ENCODE measurements around the gene RAD54L2.

RAD54L2 gene, protein sequence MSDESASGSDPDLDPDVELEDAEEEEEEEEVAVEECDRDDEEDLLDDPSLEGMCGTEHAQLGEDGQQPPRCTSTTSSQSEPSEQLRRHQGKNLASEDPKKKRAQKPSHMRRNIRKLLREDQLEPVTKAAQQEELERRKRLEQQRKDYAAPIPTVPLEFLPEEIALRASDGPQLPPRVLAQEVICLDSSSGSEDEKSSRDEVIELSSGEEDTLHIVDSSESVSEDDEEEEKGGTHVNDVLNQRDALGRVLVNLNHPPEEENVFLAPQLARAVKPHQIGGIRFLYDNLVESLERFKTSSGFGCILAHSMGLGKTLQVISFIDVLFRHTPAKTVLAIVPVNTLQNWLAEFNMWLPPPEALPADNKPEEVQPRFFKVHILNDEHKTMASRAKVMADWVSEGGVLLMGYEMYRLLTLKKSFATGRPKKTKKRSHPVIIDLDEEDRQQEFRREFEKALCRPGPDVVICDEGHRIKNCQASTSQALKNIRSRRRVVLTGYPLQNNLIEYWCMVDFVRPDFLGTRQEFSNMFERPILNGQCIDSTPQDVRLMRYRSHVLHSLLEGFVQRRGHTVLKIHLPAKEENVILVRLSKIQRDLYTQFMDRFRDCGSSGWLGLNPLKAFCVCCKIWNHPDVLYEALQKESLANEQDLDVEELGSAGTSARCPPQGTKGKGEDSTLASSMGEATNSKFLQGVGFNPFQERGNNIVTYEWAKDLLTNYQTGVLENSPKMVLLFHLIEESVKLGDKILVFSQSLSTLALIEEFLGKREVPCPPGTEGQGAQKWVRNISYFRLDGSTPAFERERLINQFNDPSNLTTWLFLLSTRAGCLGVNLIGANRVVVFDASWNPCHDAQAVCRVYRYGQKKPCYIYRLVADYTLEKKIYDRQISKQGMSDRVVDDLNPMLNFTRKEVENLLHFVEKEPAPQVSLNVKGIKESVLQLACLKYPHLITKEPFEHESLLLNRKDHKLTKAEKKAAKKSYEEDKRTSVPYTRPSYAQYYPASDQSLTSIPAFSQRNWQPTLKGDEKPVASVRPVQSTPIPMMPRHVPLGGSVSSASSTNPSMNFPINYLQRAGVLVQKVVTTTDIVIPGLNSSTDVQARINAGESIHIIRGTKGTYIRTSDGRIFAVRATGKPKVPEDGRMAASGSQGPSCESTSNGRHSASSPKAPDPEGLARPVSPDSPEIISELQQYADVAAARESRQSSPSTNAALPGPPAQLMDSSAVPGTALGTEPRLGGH (N-terminal part only)

GRCh38 chr3:51538459-51539290 lies at the start of gene RAD54L2:
TSS of gene RAD54L2 (plus strand) at chr3:51538719. CDS start at chr3:51590421, 51,702 bp downstream.
- TF ChIP-seq EZH2 (IDR thresholded peaks at IDR 0.05), result no peak
- TF ChIP-seq POLR2AphosphoS5 (IDR thresholded peaks at IDR 0.05; ENCODE audit: borderline replicate concordance, low read depth, low read length), result peak; percentile 47
- Histone ChIP-seq H3K4me3 (peak within 1 kb of the TSS; percentile 86), H3K36me3 (ENCODE audit: insufficient read depth, low read length) (no peaks in the 10 kb centered on the region), H3K9me3 (ENCODE audit: low read depth, low read length) (no peaks in the 10 kb centered on the region), H3K9ac (ENCODE audit: insufficient read length) (peak within 1 kb of the TSS; percentile 89), H3K27ac (peak within 1 kb of the TSS; percentile 62; the same call in 1 of the 2 replicates)
- DNase-seq (ENCODE audit: low read depth, low spot score), result no peak

DNA sequence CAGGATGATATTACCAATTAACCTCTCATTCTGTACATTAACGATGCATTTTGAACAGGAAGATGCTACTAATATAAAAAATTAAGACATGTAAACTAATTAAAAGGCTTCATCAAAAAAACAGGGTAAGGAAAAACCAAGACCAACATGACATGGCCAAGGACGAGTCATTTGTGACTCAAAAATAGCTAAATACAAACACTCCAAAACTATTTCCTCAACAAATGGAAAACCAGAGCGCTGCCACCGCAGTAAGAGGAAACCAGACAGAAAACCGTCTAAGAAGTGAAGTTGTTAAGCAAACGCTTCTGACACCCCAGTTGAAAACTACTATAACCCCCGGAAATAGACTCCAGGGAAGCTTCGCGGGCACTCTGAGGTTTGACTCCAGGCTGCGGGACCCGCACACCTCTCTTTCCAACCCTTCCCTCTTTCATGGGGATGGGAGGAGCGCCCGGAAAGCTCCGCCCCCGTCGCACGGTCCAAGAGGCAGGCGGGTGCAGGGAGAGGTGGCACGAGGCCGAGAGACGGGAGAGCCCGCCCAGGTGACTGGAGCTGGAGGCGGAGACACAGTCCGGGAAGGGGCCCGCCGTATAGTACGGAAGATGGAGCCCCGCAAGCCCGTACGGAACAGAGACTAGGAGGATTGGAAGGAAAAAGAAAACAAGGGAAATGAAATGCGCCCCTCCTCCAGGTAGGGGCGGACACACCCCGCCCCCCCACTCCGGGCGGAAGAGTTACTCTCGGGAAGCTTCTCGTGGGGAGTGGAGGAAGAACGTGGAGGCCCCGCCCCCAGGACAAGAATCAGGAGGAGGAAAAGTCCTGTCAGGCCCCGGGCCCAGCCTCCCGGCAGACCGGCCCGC lies 39.4 kb upstream of the RAD54L2 start:
- H3K36me3 ChIP-seq (ENCODE audit: insufficient read depth, low read length), result 0 out of 2 replicates have a peak, but pooled peaks cover 3% of the 10 kb centered on the region
- DNase-seq (ENCODE audit: low read depth, low spot score), result no peak

GRCh38 chr3:51500632-51501131 lies 37.8 kb upstream of the RAD54L2 start:
- no peak for TF ChIP-seq POLR2AphosphoS5 (IDR thresholded peaks at IDR 0.05; ENCODE audit: borderline replicate concordance, low read depth, low read length)
- TF ChIP-seq EZH2 (IDR thresholded peaks at IDR 0.05), result no peak
- TF ChIP-seq FOXP2 (optimal IDR thresholded peaks at IDR 0.05; ENCODE audit: control extremely low read depth, extremely low read length, insufficient read depth), result no peak
- Histone ChIP-seq H3K9ac (ENCODE audit: insufficient read length) (peak overlapping the region; percentile 62), H3K27ac (peak overlapping the region; percentile 78), H3K36me3 (ENCODE audit: insufficient read depth, low read length) (0 out of 2 replicates have a peak, but pooled peaks cover 3% of the 10 kb centered on the region), H3K4me3 (peak overlapping the region; percentile 60), H3K9me3 (ENCODE audit: low read depth, low read length) (no peaks in the 10 kb centered on the region)
- no peak for DNase-seq (ENCODE audit: low read depth, low spot score)

More for the DNA sequence above, 39.4 kb upstream of the RAD54L2 start:
- Histone ChIP-seq H3K9me3 (ENCODE audit: low read depth, low read length) (no peaks in the 10 kb centered on the region), H3K9ac (ENCODE audit: insufficient read length) (peak overlapping the region; percentile 75), H3K27ac (peak overlapping the region; percentile 87), H3K4me3 (peak overlapping the region; percentile 82)
- TF ChIP-seq POLR2AphosphoS5 (IDR thresholded peaks at IDR 0.05; ENCODE audit: borderline replicate concordance, low read depth, low read length), result no peak
- no peak for TF ChIP-seq EZH2 (IDR thresholded peaks at IDR 0.05)
- no peak for TF ChIP-seq FOXP2 (optimal IDR thresholded peaks at IDR 0.05; ENCODE audit: control extremely low read depth, extremely low read length, insufficient read depth)

DNA sequence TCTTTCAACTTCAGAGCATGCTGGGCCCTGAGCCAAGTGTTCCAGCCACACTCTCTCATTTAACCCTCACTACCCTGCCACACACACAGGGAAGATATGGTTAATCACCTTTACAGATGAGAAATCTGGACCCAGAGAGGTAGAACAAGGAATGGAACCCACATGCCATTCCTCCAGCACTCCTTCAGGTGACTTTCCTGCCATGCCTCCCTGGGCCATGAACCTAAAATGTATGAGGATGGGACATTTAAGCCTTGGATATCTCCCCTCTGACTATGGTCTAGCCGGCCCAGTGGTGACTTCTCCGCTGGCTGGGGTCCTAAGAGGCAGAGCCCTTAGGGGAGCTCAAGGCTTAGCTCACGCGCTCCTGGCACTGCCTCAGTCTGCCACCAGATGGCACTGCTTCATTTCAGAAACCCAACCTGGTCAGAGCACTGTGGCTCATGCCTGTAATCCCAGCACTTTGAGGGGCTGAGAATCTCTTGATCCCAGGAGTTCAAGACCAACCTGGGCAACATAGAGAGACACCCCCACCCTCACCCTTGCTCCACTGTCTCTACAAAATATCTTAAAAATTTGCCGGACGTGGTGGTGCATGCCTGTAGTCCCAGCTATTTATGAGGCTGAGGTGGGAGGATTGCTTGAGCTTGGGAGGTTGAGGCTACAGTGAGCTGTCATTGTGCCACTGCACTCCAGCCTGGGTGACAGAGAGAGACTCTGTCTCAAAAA lies 36.5 kb upstream of the RAD54L2 start:
- H3K27ac ChIP-seq, result no peak overlapping the region
- no peak for TF ChIP-seq EZH2 (IDR thresholded peaks at IDR 0.05)
- TF ChIP-seq POLR2AphosphoS5 (IDR thresholded peaks at IDR 0.05; ENCODE audit: borderline replicate concordance, low read depth, low read length), result no peak
- TF ChIP-seq FOXP2 (optimal IDR thresholded peaks at IDR 0.05; ENCODE audit: control extremely low read depth, extremely low read length, insufficient read depth), result no peak
- H3K9me3 ChIP-seq (ENCODE audit: low read depth, low read length), result no peaks in the 10 kb centered on the region
- H3K9ac ChIP-seq (ENCODE audit: insufficient read length), result no peak overlapping the region
- DNase-seq (ENCODE audit: low read depth, low spot score), result no peak
- no peaks in the 10 kb centered on the region for H3K36me3 ChIP-seq (ENCODE audit: insufficient read depth, low read length)
- H3K4me3 ChIP-seq, result no peak overlapping the region

GRCh38 chr3:51502562-51502910 lies 36.0 kb upstream of the RAD54L2 start:
- Histone ChIP-seq H3K9ac (ENCODE audit: insufficient read length) (no peak overlapping the region), H3K4me3 (no peak overlapping the region), H3K27ac (no peak overlapping the region), H3K36me3 (ENCODE audit: insufficient read depth, low read length) (no peaks in the 10 kb centered on the region), H3K9me3 (ENCODE audit: low read depth, low read length) (no peaks in the 10 kb centered on the region)
- no peak for TF ChIP-seq FOXP2 (optimal IDR thresholded peaks at IDR 0.05; ENCODE audit: control extremely low read depth, extremely low read length, insufficient read depth)
- TF ChIP-seq EZH2 (IDR thresholded peaks at IDR 0.05), result no peak
- TF ChIP-seq POLR2AphosphoS5 (IDR thresholded peaks at IDR 0.05; ENCODE audit: borderline replicate concordance, low read depth, low read length), result no peak
- no peak for DNase-seq (ENCODE audit: low read depth, low spot score)

- Histone ChIP-seq H3K4me3 (no peak overlapping the region), H3K9me3 (ENCODE audit: low read depth, low read length) (no peaks in the 10 kb centered on the region), H3K36me3 (ENCODE audit: insufficient read depth, low read length) (no peaks in the 10 kb centered on the region), H3K9ac (ENCODE audit: insufficient read length) (no peak overlapping the region), H3K27ac (no peak overlapping the region)
- TF ChIP-seq POLR2AphosphoS5 (IDR thresholded peaks at IDR 0.05; ENCODE audit: borderline replicate concordance, low read depth, low read length) (no peak), FOXP2 (optimal IDR thresholded peaks at IDR 0.05; ENCODE audit: control extremely low read depth, extremely low read length, insufficient read depth) (no peak), EZH2 (IDR thresholded peaks at IDR 0.05) (no peak)
- no peak for DNase-seq (ENCODE audit: low read depth, low spot score)
Observed at GRCh38 chr3:51503007-51503406, 35.5 kb upstream of the RAD54L2 start.
